GM18907 (cell line): Measurements from ENCODE around the gene NAXD.
A peak's percentile ranks its signal among the peaks of the same experiment; 100 is the strongest.
"Not testable (repeated sequence)": the region's sequence is repeated elsewhere in the genome, so short reads cannot be mapped to it uniquely, and the experiment has no call there.

Experiments
- ATAC-seq: cut with Tn5 transposase; IDR thresholded peaks from one replicate; pipeline ENCODE4 v1.9.1; 2021; ENCODE audit warnings: mild to moderate bottlenecking, moderate library complexity; ENCODE audit not compliant: unreplicated experiment

NAXD gene

GRCh38 chr13:110615322-110616102 lies at the start of gene NAXD:
TSS of gene NAXD (plus strand) at chr13:110615545. CDS start at chr13:110615602, 57 bp downstream.
- ATAC-seq: peak; percentile 88

DNA sequence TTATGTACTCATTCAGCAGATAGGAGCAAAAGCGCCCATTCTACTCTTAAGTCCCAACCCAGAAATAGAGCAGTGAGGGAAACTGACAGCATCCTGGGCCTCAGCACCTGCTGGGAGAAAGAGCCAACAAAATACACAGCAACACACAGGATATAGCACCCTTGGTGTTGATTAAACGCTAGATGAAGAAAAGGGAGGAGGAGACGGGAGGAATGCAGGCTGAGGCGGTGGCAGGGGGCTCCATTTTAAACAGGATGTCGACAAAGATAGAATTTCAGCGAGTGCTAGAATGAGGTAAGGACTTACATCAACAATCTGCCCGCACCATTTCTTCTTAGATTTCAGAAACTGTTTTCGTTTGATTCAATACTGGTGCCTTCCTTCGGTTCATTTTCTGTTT lies 49.2 kb upstream of the NAXD start:
- ATAC-seq: no peak

DNA sequence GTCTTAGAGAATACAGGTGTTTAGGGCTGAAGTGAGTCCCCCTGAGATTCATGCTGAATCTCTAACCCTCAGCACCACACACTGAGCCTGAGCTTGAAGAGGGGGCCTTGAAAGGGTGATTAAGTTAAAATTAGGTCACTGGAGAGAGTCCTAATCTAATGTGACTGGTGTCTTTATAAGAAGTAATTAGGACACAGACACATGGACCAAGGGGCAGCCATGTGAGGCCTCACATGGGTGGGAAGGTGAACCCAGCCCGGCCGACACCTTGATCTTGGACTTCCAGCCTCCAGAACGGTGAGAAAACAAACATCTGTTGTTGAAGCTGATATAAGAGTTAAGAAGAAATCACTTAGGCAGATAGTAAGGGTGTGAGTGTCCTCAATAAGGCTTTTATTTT lies 46.7 kb upstream of the NAXD start:
- ATAC-seq: no peak

- ATAC-seq: not testable (repeated sequence)
These were observed 45.4 kb upstream of the NAXD start for GRCh38 chr13:110569962-110570361.

DNA sequence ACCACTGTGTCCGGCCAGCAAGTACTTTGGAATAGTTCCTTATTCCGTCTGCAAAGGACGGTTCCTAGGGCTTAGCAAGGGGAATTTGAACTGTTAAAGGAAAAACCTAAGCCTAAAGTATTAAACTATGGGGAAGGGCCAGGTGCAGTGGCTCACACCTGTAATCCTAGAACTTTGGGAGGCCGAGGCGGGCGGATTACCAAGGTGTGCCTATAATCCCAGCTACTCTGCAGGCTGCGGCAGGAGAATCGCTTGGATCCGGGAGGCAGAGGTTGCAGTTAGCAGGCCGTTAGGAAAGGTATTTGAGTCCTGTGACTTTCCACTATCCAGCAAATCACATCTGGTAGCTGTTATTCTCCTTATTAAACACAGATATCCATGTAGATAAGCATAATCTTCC lies 44.5 kb upstream of the NAXD start:
- ATAC-seq: no peak

DNA sequence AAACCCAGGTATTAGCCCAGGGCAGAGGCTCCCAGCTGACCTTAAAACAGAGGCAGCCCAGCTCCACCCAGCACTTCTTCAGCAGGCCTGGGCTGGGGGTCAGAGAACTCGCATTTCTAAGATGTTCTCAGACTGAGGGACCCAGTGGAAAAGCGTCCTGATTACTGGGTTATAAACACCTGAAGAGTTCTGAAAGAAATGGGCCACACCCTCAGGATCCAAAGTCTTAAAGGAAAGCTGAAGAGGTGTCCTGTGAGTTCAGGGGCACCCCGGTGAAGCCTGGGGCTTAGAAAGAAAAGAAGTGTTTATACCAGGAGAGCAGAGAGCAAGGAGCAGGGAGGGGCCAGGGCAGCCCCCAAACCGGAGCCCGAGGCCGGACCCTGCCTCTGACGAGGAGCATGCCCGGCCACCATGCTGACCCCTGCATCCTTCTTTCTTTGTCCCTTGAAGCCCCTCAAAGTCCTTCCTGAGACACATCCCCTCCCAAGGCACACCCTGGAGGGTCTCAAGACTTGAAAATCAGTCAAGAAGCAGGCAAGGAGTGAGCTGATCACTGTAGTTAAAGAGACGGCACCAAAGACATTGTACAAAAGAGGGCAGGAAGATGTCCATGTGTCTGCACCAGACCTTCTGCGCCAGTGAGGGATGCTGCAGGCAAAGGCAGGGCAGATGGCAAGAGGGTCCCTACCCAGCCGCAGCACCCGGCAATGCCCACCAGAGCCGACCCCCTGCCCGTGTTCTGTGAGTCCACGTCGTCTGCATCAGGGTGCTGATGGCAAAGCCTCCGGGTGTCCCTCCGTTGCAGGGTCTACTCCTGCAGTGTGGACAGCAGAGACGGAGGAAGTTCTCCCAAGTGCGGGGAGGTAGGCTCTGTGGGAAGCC lies 43.2 kb upstream of the NAXD start:
- no peak for ATAC-seq

- peak; percentile 61 for ATAC-seq
These were observed 42.6 kb upstream of the NAXD start for GRCh38 chr13:110572778-110573118.

- ATAC-seq: no peak
These were observed 41.2 kb upstream of the NAXD start for GRCh38 chr13:110574161-110574560.

DNA sequence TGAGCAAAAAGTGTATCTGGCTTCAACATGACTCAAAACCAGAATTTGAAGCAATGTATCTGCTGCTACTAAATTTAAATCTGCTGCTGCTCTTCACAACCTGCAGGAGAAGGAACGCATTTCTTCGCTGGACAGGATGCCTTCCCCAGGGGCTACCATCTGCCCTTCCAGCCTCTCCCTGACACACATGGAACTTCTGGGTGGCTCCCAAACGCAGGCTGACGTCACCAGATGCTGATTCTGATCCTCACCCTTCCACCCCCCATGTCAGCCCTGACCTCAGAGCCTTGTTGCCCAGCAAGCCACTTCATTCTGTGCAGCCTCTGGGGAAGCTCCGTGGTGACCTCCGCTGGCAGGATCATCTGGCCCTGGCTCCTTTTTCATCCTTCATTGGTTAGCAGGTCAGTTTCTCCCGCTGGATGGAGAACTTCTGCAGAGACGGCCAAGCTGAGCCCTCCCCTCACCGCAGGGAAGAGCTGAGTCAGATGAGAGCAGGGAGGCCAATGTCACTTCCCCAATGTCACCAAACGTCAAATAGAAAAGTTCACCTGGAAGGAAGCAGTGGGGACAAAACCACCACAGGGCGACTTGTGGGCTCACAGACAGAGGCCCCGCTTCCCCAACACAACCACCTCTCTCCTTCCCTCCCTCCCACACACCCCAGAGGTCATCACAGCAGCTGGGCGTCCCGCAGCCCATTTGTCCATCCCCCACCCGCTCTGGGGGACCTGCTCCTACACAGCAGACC lies 39.8 kb upstream of the NAXD start:
- peak; percentile 83 for ATAC-seq

GRCh38 chr13:110576070-110576394 lies 39.3 kb upstream of the NAXD start:
- ATAC-seq: no peak

DNA sequence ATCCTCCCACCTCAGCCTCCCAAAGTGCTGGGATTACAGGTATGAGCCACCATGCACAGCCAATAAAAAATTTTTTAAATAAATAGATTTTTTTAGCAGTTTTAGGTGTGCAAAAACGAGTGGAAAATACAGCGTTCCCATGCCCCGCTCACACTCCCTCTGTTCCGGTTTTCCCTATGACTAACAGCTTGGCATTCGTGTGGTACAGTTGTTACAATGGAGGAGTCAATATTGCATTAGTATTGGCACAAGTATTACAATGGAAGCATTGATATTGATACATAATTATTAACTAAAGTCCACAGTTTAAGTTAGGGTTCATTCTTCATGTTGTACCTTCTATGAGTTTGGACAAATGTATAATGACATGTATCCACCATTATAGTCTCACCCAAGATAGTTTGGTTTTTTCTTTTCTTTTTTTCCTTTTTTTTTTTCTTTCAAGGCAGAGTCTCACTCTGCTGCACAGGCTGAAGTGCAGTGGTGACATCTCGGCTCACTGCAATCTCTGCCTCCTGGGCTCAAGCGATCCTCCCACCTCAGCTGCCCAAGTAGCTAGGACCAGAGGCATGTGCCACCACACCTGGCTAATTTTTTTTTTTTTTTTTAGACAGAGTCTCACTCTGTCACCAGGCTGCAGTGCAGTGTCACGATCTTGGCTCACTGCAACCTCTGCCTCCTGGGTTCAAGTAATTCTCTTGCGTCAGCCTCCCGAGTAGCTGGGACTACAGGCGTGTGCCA lies 38.4 kb upstream of the NAXD start:
- no peak for ATAC-seq

DNA sequence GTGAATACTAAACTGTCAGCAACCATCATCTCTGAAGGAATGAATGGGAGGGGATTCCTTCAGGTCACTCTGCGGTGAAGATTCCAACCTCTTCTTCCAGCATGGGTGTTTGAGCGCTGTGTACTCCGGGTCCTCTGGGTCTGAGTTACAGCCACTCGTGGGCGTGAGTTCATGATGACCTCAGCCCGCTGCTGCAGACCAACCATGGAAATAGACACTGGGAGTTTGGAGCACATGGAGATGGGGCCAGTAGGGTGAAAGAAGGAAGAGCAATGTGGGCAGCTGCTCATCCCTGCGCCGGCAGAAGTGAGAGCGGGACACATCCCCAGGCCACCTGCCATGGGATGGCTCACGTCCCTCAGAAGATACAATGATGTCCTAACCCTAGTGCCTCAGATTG lies 37.0 kb upstream of the NAXD start:
- no peak for ATAC-seq

- ATAC-seq: no peak
These were observed 34.5 kb upstream of the NAXD start for GRCh38 chr13:110580800-110581199.

DNA sequence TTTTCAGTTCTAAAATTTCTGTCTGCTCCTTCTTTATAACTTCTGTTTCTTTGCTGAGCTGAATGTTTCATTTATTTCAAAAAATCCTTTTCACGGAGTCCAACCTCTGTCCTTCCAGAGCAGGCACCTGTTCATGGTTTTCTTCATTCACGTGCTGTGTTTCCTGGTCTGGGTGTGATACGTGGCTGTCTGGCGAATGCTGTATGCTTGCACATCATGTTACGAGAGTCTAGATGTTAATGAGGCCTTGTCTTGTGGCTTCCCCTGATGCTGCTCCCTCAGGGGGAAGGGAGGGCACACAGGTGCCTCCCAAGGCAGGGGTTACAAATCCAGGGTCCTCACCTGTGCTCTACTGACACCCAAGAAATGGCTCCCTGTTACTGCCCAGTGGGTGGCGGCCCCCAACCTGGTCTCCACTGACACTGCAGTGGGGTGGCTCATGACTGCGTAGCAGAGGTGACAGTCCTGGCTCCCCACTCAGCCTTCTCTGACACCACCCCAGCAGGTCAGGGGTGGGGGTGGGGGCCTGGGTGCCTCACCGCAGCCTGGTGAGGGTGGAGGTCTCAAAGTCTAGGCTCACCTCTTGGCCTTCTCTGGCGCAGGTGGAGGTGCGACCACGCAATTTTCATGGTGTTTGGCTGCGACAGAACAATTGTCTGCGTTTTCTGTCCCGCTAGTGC lies 33.7 kb upstream of the NAXD start:
- no peak for ATAC-seq

GRCh38 chr13:110582421-110582954 lies 32.9 kb upstream of the NAXD start:
- ATAC-seq: no peak

- ATAC-seq: no peak
These were observed 32.0 kb upstream of the NAXD start for GRCh38 chr13:110583178-110583865.

DNA sequence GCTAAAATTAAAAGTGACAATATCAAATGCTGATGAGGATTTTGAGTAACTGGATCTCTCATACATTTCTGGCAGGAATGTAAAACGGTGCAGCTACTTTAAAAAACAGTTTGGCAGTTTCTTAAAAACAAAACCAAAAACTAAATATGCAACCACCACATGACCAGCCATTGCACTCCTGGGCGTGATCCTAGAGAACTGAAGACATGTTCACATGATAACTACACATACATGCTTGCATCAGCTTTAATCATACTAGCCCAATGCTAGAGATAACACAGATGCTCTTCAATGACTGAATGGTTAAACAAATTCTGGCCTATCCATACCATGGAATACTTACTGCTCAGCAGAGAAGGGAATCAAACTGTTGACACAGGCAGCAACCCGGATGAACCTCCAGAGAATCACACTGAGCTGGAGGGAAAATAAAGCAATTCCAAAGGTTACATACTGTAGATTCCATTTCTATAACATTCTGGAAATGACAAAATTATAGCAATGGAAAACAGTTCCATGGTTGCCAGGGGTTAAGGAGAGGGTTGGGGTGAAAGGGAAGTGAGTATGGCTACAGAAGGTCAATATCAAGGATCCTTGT lies 25.5 kb upstream of the NAXD start:
- ATAC-seq: no peak

- no peak for ATAC-seq
These were observed 24.8 kb upstream of the NAXD start for GRCh38 chr13:110590577-110590976.

GRCh38 chr13:110592665-110593064 lies 22.7 kb upstream of the NAXD start:
- no peak for ATAC-seq
